ENCODE measurements around the gene DOCK2. TPM values are rescaled to one million over a fixed set of nuclear protein-coding genes. Genes with fewer than 3 reads are reported as not detected.
A peak's percentile ranks its signal among the peaks of the same experiment; 100 is the strongest.

DOCK2 gene
- total and polyA plus RNA-seq, 2 donors (not counting 1 experiment from before 2014, with no cell fraction given): 1.1 to 8.9 TPM

DNA sequence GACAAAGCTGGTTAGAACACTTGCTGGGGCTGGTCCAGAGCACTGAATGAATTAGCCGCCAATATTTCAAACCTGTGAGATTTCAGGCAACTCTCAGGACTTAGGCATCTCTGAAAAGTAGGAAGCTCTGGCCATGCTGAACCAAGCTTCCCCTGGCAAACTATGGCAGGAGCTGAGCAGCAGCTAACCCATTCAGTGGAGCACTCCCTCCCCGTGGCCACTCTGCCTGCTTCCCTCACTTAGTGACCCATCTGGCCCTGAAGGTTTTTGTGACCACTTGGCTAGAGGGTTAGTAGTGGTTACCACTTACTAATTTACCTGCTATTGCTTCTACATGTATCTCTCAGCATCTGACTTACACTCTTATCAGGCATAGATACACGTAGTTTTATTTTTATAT, 494.2 kb downstream of the DOCK2 start:
- TF ChIP-seq, protein P1, sequence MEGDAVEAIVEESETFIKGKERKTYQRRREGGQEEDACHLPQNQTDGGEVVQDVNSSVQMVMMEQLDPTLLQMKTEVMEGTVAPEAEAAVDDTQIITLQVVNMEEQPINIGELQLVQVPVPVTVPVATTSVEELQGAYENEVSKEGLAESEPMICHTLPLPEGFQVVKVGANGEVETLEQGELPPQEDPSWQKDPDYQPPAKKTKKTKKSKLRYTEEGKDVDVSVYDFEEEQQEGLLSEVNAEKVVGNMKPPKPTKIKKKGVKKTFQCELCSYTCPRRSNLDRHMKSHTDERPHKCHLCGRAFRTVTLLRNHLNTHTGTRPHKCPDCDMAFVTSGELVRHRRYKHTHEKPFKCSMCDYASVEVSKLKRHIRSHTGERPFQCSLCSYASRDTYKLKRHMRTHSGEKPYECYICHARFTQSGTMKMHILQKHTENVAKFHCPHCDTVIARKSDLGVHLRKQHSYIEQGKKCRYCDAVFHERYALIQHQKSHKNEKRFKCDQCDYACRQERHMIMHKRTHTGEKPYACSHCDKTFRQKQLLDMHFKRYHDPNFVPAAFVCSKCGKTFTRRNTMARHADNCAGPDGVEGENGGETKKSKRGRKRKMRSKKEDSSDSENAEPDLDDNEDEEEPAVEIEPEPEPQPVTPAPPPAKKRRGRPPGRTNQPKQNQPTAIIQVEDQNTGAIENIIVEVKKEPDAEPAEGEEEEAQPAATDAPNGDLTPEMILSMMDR (conservative IDR thresholded peaks at IDR 0.05 in 1 of 2, IDR thresholded peaks at IDR 0.05 in 1 of 2; ENCODE audit: low read depth in 1 of 2, low read length in 2 of 2): no peak
- TF ChIP-seq EZH2 (IDR thresholded peaks at IDR 0.05; ENCODE audit: low read length, missing control alignments): no peak
- Histone ChIP-seq H3K9me3 (ENCODE audit: control insufficient read depth, insufficient read depth, low read depth, low read length) (no peaks in the 10 kb centered on the region), H3K4me3 (replicated peaks in 1 of 4; ENCODE audit: control extremely low read depth in 1 of 4, insufficient read depth in 1 of 4, low read depth in 3 of 4, low read length in 4 of 4) (no peak overlapping the region), H4K20me1 (ENCODE audit: control insufficient read depth, extremely low read depth, insufficient read depth, low read length) (no peaks in the 10 kb centered on the region), H3K4me2 (ENCODE audit: extremely low read depth, insufficient read depth, low read length) (no peak overlapping the region), H3K27me3 (ENCODE audit: control insufficient read depth, insufficient read depth, low read length) (no peaks in the 10 kb centered on the region), H3K79me2 (ENCODE audit: control insufficient read depth, insufficient read depth, low read length) (no peaks in the 10 kb centered on the region), H3K4me1 (ENCODE audit: control insufficient read depth, extremely low read depth, insufficient read depth, low read length) (no peaks in the 10 kb centered on the region), H3K9ac (ENCODE audit: insufficient read depth, low read length) (no peak overlapping the region), H3K27ac (ENCODE audit: insufficient read depth, low read length) (no peak overlapping the region), H2AFZ (ENCODE audit: low read length) (no peak overlapping the region), H3K36me3 (ENCODE audit: control insufficient read depth, insufficient read depth, low read length) (no peaks in the 10 kb centered on the region)
- no peak for DNase-seq (ENCODE audit: low read depth in 2 of 2)

DNA sequence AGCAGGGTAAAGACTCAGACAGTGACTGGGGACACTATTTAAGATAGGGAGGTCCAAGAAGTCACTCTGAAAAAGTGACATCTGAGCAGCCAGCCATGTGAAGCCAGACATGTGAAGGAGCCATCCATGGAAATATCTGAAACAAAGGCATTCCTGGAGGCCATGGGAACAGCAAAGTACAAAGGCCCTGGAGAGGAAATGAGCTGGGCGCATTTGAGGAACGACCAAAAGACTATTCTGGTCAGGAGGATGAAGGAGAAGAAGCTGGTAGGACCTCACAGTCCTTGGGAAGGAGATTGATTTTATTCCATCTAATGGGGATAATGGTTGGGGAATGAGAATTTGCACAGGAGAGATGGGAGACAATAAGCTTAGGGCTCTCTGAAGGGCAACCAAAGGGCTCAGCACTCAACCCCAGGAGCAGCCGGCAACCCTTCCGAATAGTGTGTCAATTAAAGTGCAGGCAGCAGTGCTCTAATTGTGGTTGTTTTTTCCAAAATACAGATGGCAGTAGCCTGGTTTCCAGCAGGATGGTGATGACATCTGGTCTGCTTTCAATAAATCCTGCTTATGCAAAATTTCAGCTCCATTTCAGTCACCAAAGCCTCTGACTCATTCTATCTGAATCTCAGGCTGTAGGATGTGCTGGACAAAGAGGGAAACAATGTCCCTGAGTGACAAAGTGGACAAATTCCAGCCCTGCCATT, 495.3 kb downstream of the DOCK2 start:
- Histone ChIP-seq H3K4me2 (ENCODE audit: extremely low read depth, insufficient read depth, low read length) (no peak overlapping the region), H3K4me1 (ENCODE audit: control insufficient read depth, extremely low read depth, insufficient read depth, low read length) (no peaks in the 10 kb centered on the region), H3K79me2 (ENCODE audit: control insufficient read depth, insufficient read depth, low read length) (no peaks in the 10 kb centered on the region), H3K9ac (ENCODE audit: insufficient read depth, low read length) (no peak overlapping the region), H3K9me3 (ENCODE audit: control insufficient read depth, insufficient read depth, low read depth, low read length) (no peaks in the 10 kb centered on the region), H3K27ac (ENCODE audit: insufficient read depth, low read length) (no peak overlapping the region), H4K20me1 (ENCODE audit: control insufficient read depth, extremely low read depth, insufficient read depth, low read length) (no peaks in the 10 kb centered on the region), H3K36me3 (ENCODE audit: control insufficient read depth, insufficient read depth, low read length) (no peaks in the 10 kb centered on the region), H3K27me3 (ENCODE audit: control insufficient read depth, insufficient read depth, low read length) (no peaks in the 10 kb centered on the region), H2AFZ (ENCODE audit: low read length) (no peak overlapping the region), H3K4me3 (replicated peaks in 1 of 4; ENCODE audit: control extremely low read depth in 1 of 4, insufficient read depth in 1 of 4, low read depth in 3 of 4, low read length in 4 of 4) (no peak overlapping the region)
- no peak for TF ChIP-seq EZH2 (IDR thresholded peaks at IDR 0.05; ENCODE audit: low read length, missing control alignments)
- TF ChIP-seq, protein P1 (conservative IDR thresholded peaks at IDR 0.05 in 1 of 2, IDR thresholded peaks at IDR 0.05 in 1 of 2; ENCODE audit: low read depth in 1 of 2, low read length in 2 of 2): no peak
- DNase-seq (ENCODE audit: low read depth in 2 of 2): peak; percentile 33 to 72

Other genes starting within 250 kb of the DOCK2 start
- gene SPDL1, start 53.5 kb upstream of the DOCK2 start, total RNA-seq: 6.9 and 10.9 TPM in 2 replicates
- gene SPDL1, start 53.5 kb upstream of the DOCK2 start, polyA plus RNA-seq: 24.5 and 34.4 TPM in 2 replicates

All from fibroblast of lung (primary cell).